A549 (cell line): ENCODE measurements around the gene BTBD16. TPM values are rescaled to one million over a fixed set of nuclear protein-coding genes. Genes with fewer than 3 reads are reported as not detected.

Experiments
- ATAC-seq, 2 experiments: fragments of 200-7000 bp in 1 of 2; fragments of >200 bp in 1 of 2; cut with Nextera tagmentation in 1 of 2; cut with Tn5 transposase in 1 of 2; 3 replicates each; pipeline versions ENCODE4 v1.8.0 to v1.9.1; 2018 to 2020; ENCODE audit warnings: mild to moderate bottlenecking in 1 of 2, moderate library complexity in 1 of 2
- CTCF ChIA-PET: fragments of 300-600 bp; sonication (Branson Sonifier 250); formaldehyde crosslinking; extraction: SDS; loops from one replicate; lab custom pipeline; 2021; ENCODE audit warnings: antibody characterized with exemption, inconsistent platforms; lab: Yijun Ruan, JAX
- POLR2A ChIA-PET: fragments of 350-600 bp; formaldehyde crosslinking; extraction: SDS; loops from one replicate; lab custom pipeline; 2021; ENCODE audit warnings: antibody characterized with exemption, inconsistent platforms; lab: Yijun Ruan, JAX
- DNase-seq, 2 experiments: peaks; one replicate each; pipeline versions ENCODE4 v3.0.0 to v3.0.0-alpha.2; 2011 to 2016; ENCODE audit warnings: low read depth in 1 of 2, low spot score in 1 of 2
- FAIRE-seq: peaks from 2 replicates; lab custom pipeline; 2011; peaks lifted over from hg19 to GRCh38; lab: Jason Lieb, UNC
- H3K27ac ChIP-seq, 2 experiments: fragments of >200 bp; sonication (Bioruptor Twin); formaldehyde crosslinking; 3 replicates each; pipeline ENCODE4 v1.5.1; 2016 to 2017
- H3K4me1 ChIP-seq: fragments of >200 bp; sonication (Bioruptor Twin); formaldehyde crosslinking; 3 replicates; pipeline ENCODE4 v1.6.1; 2016
- H3K4me2 ChIP-seq: fragments of >200 bp; sonication (Bioruptor Twin); formaldehyde crosslinking; 3 replicates; pipeline ENCODE4 v1.6.1; 2016
- H3K4me3 ChIP-seq: fragments of >200 bp; sonication (Bioruptor Twin); formaldehyde crosslinking; 3 replicates; pipeline ENCODE4 v1.5.1; 2016
- H3K9me3 ChIP-seq: fragments of >200 bp; sonication (Bioruptor Twin); formaldehyde crosslinking; 3 replicates; pipeline ENCODE4 v1.6.1; 2016
- BHLHE40 ChIP-seq: IDR thresholded peaks from 2 replicates; pipeline ENCODE4 v1.6.1; 2012; ENCODE audit warnings: low read depth, low read length, inconsistent platforms
- CBX2 ChIP-seq: fragments of 200-600 bp; sonication (generic); IDR thresholded peaks from 2 replicates; pipeline ENCODE4 v1.6.1; 2016; ENCODE audit warnings: low read depth, mild to moderate bottlenecking, borderline replicate concordance
- CBX8 ChIP-seq: fragments of 200-600 bp; sonication (generic); IDR thresholded peaks from 2 replicates; pipeline ENCODE4 v1.6.1; 2016
- CTCF ChIP-seq: fragments of >200 bp; sonication (Bioruptor Twin); formaldehyde crosslinking; IDR thresholded peaks from 3 replicates; pipeline ENCODE4 v1.5.1; 2016
- EP300 ChIP-seq, 2 experiments: fragments of >200 bp; sonication (Bioruptor Twin); formaldehyde crosslinking; IDR thresholded peaks; 2 replicates in 1 of 2; 3 replicates in 1 of 2; pipeline ENCODE4 v1.6.1; 2016 to 2017
- FOSB ChIP-seq: fragments of 250-450 bp; sonication (Bioruptor Pico); IDR thresholded peaks from 2 replicates; pipeline ENCODE4 v1.5.0; 2020; ENCODE audit warnings: mild to moderate bottlenecking, moderate library complexity
- FOXS1 ChIP-seq: fragments of 250-450 bp; sonication (Bioruptor Pico); IDR thresholded peaks from 2 replicates; pipeline ENCODE4 v1.5.0; 2020; ENCODE audit warnings: mild to moderate bottlenecking, moderate library complexity
- HMGXB4 ChIP-seq: fragments of 250-450 bp; sonication (Bioruptor Pico); IDR thresholded peaks from 2 replicates; pipeline ENCODE4 v1.5.0; 2021; ENCODE audit warnings: mild to moderate bottlenecking, moderate library complexity, borderline replicate concordance
- HOXA7 ChIP-seq: fragments of 250-450 bp; sonication (Bioruptor Pico); IDR thresholded peaks from 2 replicates; pipeline ENCODE4 v1.5.0; 2020; ENCODE audit warnings: mild to moderate bottlenecking, moderate library complexity
- HOXB5 ChIP-seq: fragments of 250-450 bp; sonication (Bioruptor Pico); IDR thresholded peaks from 2 replicates; pipeline ENCODE4 v1.5.0; 2020; ENCODE audit warnings: mild to moderate bottlenecking, moderate library complexity
- KDM5A ChIP-seq: fragments of 200-600 bp; sonication (generic); IDR thresholded peaks from 2 replicates; pipeline ENCODE4 v1.6.1; 2016; ENCODE audit warnings: antibody characterized with exemption, mild to moderate bottlenecking
- MAFK ChIP-seq: fragments of 450-650 bp; IDR thresholded peaks from 2 replicates; pipeline ENCODE4 v1.6.1; 2014; ENCODE audit not compliant: partially characterized antibody
- MAZ ChIP-seq: fragments of 150-350 bp; IDR thresholded peaks from 2 replicates; pipeline ENCODE4 v1.6.1; 2014; ENCODE audit warnings: antibody characterized with exemption, low read depth, low read length, borderline replicate concordance
- MYC ChIP-seq: IDR thresholded peaks from 2 replicates; pipeline ENCODE4 v1.6.1; 2012; ENCODE audit warnings: mild to moderate bottlenecking, inconsistent platforms, low read length, improper control_type of control experiment, borderline replicate concordance
- NPAS2 ChIP-seq: fragments of 250-450 bp; sonication (Bioruptor Pico); IDR thresholded peaks from 2 replicates; pipeline ENCODE4 v1.8.0; 2022; ENCODE audit warnings: mild to moderate bottlenecking, moderate library complexity, borderline replicate concordance
- PHF8 ChIP-seq: fragments of 200-600 bp; sonication (generic); IDR thresholded peaks from 2 replicates; pipeline ENCODE4 v1.6.1; 2016; ENCODE audit warnings: low read depth, mild to moderate bottlenecking, antibody characterized with exemption, moderate library complexity, borderline replicate concordance
- POLR2AphosphoS2 ChIP-seq: conservative IDR thresholded peaks from 2 replicates; pipeline ENCODE4 v1.6.1; 2012; ENCODE audit warnings: low read length, improper control_type of control experiment, inconsistent platforms
- RCOR1 ChIP-seq: fragments of 150-350 bp; IDR thresholded peaks from 2 replicates; pipeline ENCODE4 v1.6.1; 2014; ENCODE audit warnings: antibody characterized with exemption, low read length, low read depth
- SMC3 ChIP-seq: fragments of >200 bp; sonication (Bioruptor Twin); formaldehyde crosslinking; IDR thresholded peaks from 3 replicates; pipeline ENCODE4 v1.6.1; 2018; ENCODE audit warnings: inconsistent platforms
- WGBS: methylation state at CpG from one replicate; pipeline ENCODE4 v1.1.6; 2017; ENCODE audit errors: missing lambda C conversion rate; 5-methylcytosine and 5-hydroxymethylcytosine counted together
- polyA plus RNA-seq, 4 experiments: library from polyadenylated mRNA; depleted of rRNA in 3 of 4; stranded (reverse); fragments of >200 nt; fragmentation: RNase III in 1 of 4; extraction: RNeasy Plus Mini Kit Qiagen cat#74134 plus additional on column Dnase treatment in 1 of 4; gene quantifications; 2 replicates in 3 of 4; 3 replicates in 1 of 4; pipeline ENCODE4 v1.2.3, GENCODE V29; 2011 to 2017
- TF ChIP-seq, protein P1 (sequence below): fragments of 150-350 bp; IDR thresholded peaks from 2 replicates; pipeline ENCODE4 v1.6.1; 2014; ENCODE audit warnings: low read depth, mild to moderate bottlenecking, low read length

Gene BTBD16
- polyA plus RNA-seq, 2 of the 4 experiments (the other 2 are of a cell fraction) = 0.32 to 2.1 TPM

DNA sequence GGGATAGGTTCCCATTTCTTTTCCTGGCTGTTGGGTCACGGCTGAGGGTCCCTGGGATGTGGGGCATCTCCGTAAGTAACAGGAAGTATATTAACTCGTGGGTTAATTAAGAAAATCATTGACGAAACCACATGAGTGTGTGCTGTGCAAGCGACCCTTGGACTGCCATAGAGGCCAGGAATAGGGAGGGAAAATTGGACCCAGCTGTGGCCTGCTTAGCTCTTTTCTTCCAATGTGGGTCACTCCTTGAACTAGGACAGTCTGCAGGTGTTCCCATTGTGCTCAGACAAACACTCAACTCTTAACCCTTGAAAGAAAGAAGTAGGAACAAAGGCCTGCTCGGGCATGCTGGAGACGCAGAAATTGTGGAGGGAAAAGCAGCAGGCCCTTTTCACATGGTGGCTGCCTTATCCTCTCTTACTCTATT, 77.9 kb downstream of the BTBD16 start:
- H3K27ac ChIP-seq = no peak overlapping the region
- no peak for DNase-seq
- H3K4me2 ChIP-seq = no peak overlapping the region
- H3K9me3 ChIP-seq = peaks cover 4% of the 10 kb centered on the region; the same call in 1 of the 3 replicates
- ChIA-PET POLR2A (no interaction called here), CTCF (interaction anchor here (0.9 to 1.1 kb wide), 2 partner anchors 13 to 355 kb away, joined by 3 read pairs; no protein-coding TSS in a partner anchor)
- WGBS = 79% methylated on average over 7 of the region's 7 CpGs
- peaks cover 8% of the 10 kb centered on the region; the same call in 2 of the 3 replicates for H3K4me1 ChIP-seq
- H3K4me3 ChIP-seq = no peak overlapping the region
- no peak for ATAC-seq
- TF ChIP-seq KDM5A (no peak), NPAS2 (no peak), MYC (no peak), HOXA7 (no peak), MAZ (no peak)
- TF ChIP-seq, protein P1, sequence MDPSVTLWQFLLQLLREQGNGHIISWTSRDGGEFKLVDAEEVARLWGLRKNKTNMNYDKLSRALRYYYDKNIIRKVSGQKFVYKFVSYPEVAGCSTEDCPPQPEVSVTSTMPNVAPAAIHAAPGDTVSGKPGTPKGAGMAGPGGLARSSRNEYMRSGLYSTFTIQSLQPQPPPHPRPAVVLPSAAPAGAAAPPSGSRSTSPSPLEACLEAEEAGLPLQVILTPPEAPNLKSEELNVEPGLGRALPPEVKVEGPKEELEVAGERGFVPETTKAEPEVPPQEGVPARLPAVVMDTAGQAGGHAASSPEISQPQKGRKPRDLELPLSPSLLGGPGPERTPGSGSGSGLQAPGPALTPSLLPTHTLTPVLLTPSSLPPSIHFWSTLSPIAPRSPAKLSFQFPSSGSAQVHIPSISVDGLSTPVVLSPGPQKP = no peak
- FAIRE-seq = no peak

GRCh38 chr10:122349758-122350369, 78.8 kb downstream of the BTBD16 start:
- ATAC-seq = no peak
- TF ChIP-seq MYC = no peak
- TF ChIP-seq SMC3 = no peak
- no peak for TF ChIP-seq FOXS1 (CRISPR knock-in tag)
- no peak for TF ChIP-seq EP300 (IDR thresholded peaks at IDR 0.05)
- TF ChIP-seq CTCF = no peak
- no peak for TF ChIP-seq MAZ
- no peak for TF ChIP-seq HMGXB4 (CRISPR knock-in tag)
- TF ChIP-seq PHF8 = no peak
- TF ChIP-seq RCOR1 = no peak
- TF ChIP-seq HOXB5 = no peak
- no peak for TF ChIP-seq CBX2
- no peak for TF ChIP-seq POLR2AphosphoS2
- TF ChIP-seq FOSB = no peak
- Histone ChIP-seq H3K4me2 (no peak overlapping the region), H3K4me3 (no peak overlapping the region), H3K4me1 (peaks cover 2% of the 10 kb centered on the region; the same call in 2 of the 3 replicates), H3K27ac (no peak overlapping the region), H3K9me3 (peaks cover 4% of the 10 kb centered on the region; the same call in 1 of the 3 replicates)
- no peak for FAIRE-seq
- 43% methylated on average over 2 of the region's 3 CpGs for WGBS
- DNase-seq = no peak
- POLR2A ChIA-PET = no interaction called here
- CTCF ChIA-PET = interaction anchor here (0.8 to 1.8 kb wide), 3 partner anchors 11 to 354 kb away, joined by 3 to 5 read pairs (median 3); no protein-coding TSS in a partner anchor

- CTCF ChIA-PET = interaction anchor here (1.3 to 1.8 kb wide), 2 partner anchors 52 to 215 kb away, joined by 5 to 6 read pairs; no protein-coding TSS in a partner anchor
- no peak overlapping the region for H3K27ac ChIP-seq
- POLR2A ChIA-PET = no interaction called here
- FAIRE-seq (no peak), ATAC-seq (no peak), DNase-seq (no peak)
- H3K9me3 ChIP-seq = peaks cover 4% of the 10 kb centered on the region; the same call in 1 of the 3 replicates
- H3K4me3 ChIP-seq = no peak overlapping the region
- H3K4me2 ChIP-seq = no peak overlapping the region
- H3K4me1 ChIP-seq = no peaks in the 10 kb centered on the region
- TF ChIP-seq BHLHE40 (no peak), CBX8 (no peak), MAFK (no peak)
- WGBS = 77% methylated on average over 12 of the region's 12 CpGs
These were observed 79.8 kb downstream of the BTBD16 start for GRCh38 chr10:122350893-122351292.
